ENCODE measurements around the gene DOK3.
A peak's percentile ranks its signal among the peaks of the same experiment; 100 is the strongest.

GRCh38 chr5:177496727-177497291 is 12.8 kb downstream of the DOK3 start:
- no peak for TF ChIP-seq GABPA (IDR thresholded peaks at IDR 0.05; ENCODE audit: low read depth)
- TF ChIP-seq CTCF (IDR thresholded peaks at IDR 0.05; ENCODE audit: insufficient read depth, low read length): no peak
- TF ChIP-seq POLR2AphosphoS5 (IDR thresholded peaks at IDR 0.05; ENCODE audit: low read depth): 0 out of 2 replicates have a peak, but pooled peaks have one; percentile 1
- no peak for TF ChIP-seq REST (IDR thresholded peaks at IDR 0.05; ENCODE audit: insufficient replicate concordance, low read depth)
